Stromal cell of bone marrow (primary cell): Measurements from ENCODE around the gene GMDS.

ENCODE experiments used
- DNase-seq: peaks from one replicate; pipeline ENCODE4 v3.0.0-alpha.2; 2012; ENCODE audit warnings: low read depth

GMDS gene

GRCh38 chr6:1586861-1587450 lies 658.4 kb downstream of the GMDS start:
- DNase-seq, result no peak

DNA sequence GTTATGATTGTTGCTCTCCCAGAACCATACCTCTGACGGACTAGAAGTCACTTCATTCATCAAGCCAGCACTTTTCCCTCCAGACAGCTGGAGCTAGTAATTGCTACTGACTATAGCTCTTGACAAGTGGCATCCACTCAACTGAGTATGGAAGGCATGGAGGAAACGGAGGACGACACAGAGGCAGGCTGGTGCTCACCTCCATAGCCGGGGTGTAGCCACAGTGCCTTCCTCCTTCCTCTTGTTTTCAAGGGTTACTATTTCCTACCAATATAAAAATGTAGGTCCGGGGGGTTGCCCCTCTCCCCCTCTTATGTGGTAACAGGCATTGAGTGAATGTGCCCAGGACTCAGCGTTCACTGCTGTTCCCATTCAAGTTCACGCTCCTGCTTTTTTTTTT lies 659.1 kb downstream of the GMDS start:
- DNase-seq, result no peak

DNA sequence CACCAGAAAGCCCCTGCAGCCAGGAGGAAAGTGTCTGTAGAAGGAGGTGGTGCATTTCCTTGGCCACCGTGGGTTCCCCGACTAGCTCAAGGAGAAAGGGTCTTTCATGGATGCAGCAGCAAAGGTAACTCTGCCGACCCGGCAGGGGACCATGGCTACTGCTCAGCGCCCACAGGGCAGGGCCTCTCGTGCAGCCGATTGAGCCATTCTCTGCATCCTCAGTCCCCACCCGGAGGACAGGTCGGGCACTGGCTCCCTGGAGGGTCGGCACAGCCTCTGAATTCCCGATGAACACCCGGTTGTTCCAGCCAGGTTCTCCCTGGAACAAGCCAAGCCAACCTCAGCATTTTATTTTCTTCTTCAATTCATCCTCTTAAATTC lies 659.7 kb downstream of the GMDS start:
- DNase-seq, result no peak

DNA sequence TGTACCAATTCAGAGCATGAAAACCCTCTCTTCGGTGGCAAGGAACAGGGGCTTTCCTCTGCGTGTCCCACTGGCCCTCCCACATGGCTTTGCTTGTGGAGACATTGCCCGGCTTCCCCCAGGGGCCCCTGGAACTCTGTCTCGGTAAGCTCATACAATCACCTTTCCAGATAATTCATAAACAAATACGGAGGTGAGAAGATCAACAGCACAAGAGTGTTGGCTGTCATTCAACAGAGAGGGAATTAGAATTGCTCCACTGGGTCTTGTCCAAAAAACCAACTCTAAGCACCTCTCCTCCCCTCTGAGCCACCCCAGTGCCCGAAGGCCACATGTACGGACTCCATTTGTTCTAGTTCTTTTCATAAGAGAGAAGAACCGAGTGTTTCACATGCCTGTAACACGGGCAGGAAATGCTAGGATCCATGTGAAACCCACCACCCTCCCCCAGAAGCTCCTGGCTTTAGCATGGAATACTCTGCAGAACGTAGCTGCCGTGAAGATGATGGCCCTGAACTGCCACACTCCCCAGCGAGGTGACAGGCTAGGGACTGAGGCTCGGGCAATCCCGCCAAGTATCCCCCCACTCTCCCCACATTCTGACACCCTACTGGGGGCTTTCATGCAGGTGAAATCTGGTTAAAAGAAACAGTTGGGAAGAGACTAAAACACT lies 660.3 kb downstream of the GMDS start:
- no peak for DNase-seq

- no peak for DNase-seq
These were observed 661.3 kb downstream of the GMDS start for GRCh38 chr6:1584146-1584545.

- DNase-seq, result no peak
These were observed 664.0 kb downstream of the GMDS start for GRCh38 chr6:1581120-1581991.

- no peak for DNase-seq
These were observed 664.8 kb downstream of the GMDS start for GRCh38 chr6:1580585-1580984.

- peak; percentile 53 for DNase-seq
These were observed 665.3 kb downstream of the GMDS start for GRCh38 chr6:1580109-1580508.

- no peak for DNase-seq
These were observed 666.3 kb downstream of the GMDS start for GRCh38 chr6:1579096-1579495.

DNA sequence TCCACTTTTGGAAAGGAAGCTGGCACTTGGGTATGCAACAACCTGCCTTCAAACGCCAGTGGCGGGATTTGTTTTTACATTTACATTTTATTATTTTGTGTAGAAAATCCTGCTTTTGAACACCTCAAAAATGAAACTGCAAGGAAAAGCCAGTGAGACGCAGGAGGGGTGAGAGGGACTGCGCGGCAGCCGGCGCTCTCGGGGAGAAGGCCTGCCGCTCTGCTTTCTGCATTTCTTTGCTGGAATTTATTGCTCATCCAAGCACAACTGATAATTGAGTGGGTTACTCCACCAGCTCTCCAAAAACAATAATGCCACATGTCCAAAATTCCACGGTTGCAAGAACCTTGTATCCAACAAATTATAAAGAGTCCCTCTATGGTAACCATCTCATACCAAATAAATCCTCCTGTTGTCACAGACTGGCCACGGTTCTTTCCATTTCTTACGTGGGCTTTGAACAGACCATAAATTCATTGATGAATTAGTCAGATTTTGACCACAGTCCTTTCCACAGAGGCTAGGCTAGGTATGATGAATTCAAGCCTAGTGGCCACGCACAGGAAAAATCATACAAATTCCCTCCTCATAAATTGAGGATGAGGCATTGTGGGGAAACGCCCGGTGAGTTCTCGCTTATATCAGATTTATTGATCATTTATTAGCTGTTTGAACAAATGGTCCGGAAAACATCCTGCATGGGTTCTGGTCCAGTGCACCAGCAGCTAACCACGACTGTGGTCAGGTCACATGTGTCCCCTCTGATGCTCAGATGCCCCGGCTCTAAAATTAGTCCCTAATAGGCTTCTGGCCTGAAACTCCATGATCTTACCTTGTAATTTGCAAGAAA lies 667.3 kb downstream of the GMDS start:
- DNase-seq, result peak; percentile 51

- no peak for DNase-seq
These were observed 668.2 kb downstream of the GMDS start for GRCh38 chr6:1577146-1577680.

- no peak for DNase-seq
These were observed 668.7 kb downstream of the GMDS start for GRCh38 chr6:1576711-1577110.

DNA sequence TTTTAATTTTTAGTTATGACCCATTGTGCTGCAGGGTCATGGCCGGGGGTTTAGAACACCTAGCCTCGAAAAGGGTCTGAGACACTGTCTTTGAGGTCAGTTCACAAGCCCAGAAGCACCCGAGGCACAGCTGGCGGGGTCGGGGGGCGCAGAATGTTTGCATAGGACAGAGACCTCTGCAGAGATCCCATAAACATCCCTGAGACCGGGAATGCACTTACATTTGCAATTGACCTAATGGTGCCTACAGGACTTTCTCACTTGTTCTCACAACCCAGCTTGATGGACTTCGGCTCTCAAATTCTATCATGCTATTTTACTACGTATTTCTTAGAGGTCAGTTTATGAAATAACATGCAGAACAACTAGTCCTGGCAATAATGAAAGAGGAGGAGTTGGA lies 669.2 kb downstream of the GMDS start:
- DNase-seq, result no peak

DNA sequence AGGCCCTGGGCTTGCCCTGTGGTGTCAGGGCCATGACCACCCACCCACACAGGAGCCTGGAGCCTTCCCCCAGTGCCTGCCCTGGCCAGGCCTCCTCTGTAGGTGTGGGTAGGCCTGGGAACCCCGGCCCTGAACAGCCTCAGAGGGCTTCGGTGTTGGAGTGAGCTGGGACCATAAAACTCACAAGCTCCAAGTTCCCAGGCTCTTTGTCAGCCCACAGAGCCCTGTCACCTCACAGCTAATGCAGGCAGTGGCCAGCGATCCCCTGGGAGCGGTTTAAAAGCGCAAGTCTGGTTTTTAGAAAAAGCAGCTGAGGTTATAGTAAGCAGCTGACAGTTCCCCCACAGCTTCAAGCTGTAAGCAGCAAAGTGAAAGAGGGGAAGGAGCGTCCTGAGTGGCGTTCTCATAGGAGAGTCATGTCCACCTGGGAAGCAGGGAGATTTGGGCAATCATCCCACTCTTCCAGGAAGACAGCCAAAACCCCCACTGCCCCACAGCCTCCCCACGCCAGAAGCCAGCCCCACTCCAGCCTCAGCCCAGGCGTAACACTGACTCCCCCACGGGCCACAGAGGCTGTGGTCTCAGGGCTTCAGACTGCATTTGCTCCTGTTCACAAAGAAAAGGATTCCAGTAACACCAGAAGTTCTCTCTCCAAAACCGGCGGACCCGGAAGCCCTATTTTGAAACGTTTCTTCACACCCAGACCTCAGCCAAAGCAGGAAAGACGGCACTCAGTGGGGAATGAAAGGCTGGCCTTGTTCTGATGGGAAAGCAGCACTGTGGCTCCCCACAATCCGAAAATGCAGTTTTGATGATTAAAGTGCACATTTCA lies 670.0 kb downstream of the GMDS start:
- DNase-seq, result peak; percentile 45

GRCh38 chr6:1574890-1575209 lies 670.6 kb downstream of the GMDS start:
- no peak for DNase-seq

DNA sequence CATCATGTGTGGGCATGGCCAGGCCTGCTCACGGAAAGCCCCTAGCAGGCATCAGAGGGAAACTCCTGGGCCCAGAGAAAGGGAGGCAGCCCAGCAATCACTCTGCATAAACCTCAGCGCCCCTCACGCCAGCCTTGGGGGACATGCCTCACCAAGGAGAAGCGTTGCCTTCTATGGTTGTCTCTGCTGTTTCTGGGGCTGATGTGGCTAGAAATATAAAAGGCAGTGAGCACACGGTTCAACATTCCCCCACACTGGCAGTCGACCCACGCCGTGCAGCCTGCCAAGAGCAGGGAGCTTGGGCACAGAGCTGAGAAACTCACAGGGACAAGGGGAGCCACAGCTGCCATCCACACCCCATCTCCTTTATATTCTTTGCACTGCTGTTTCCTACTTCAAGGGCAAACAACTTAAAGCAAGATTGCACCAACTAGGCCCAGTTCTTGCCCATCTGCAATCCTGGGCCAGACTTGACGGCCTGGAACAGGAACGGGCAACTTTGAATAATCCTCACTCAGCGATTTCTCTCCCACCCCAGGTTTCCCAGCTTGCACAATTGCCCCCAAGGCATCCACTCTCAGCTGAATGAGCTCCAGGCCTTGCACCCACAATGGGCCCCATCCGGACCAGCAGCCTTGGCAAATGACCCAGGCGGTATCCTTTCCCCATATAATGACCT lies 671.2 kb downstream of the GMDS start:
- DNase-seq, result no peak
